H9 (cell line): ENCODE measurements around the gene HIPK2. TPM values are rescaled to one million over a fixed set of nuclear protein-coding genes. Genes with fewer than 3 reads are reported as not detected.

Experiments
- DNase-seq: peaks from one replicate; pipeline ENCODE4 v3.0.0-alpha.2; 2017
- H2AFZ ChIP-seq: one replicate; pipeline ENCODE4 v1.6.1; 2013; ENCODE audit warnings: mild to moderate bottlenecking, low read length, control low read depth, moderate library complexity
- H2AK5ac ChIP-seq: 2 replicates; pipeline ENCODE4 v1.6.1; 2013; ENCODE audit warnings: low read length, control low read depth, mixed read lengths; ENCODE audit not compliant: insufficient read length
- H2BK120ac ChIP-seq: one replicate; pipeline ENCODE4 v1.6.1; 2013; ENCODE audit warnings: low read depth, mild to moderate bottlenecking, low read length, control low read depth, inconsistent platforms; ENCODE audit not compliant: poor library complexity, severe bottlenecking
- H2BK12ac ChIP-seq: 2 replicates; pipeline ENCODE4 v1.6.1; 2013; ENCODE audit warnings: low read length, control low read depth, mixed read lengths, low read depth; ENCODE audit not compliant: insufficient read length
- H2BK15ac ChIP-seq: 2 replicates; pipeline ENCODE4 v1.6.1; 2013; ENCODE audit warnings: low read depth, low read length, control low read depth
- H2BK20ac ChIP-seq: one replicate; pipeline ENCODE4 v1.6.1; 2013; ENCODE audit warnings: low read depth, mild to moderate bottlenecking, low read length, control low read depth, inconsistent platforms; ENCODE audit not compliant: poor library complexity, severe bottlenecking
- H2BK5ac ChIP-seq: 2 replicates; pipeline ENCODE4 v1.6.1; 2013; ENCODE audit warnings: low read length, control low read depth, mixed read lengths; ENCODE audit not compliant: insufficient read length
- H3K14ac ChIP-seq: 2 replicates; pipeline ENCODE4 v1.6.1; 2013; ENCODE audit warnings: low read length, control low read depth; ENCODE audit not compliant: insufficient read depth
- H3K18ac ChIP-seq: 2 replicates; pipeline ENCODE4 v1.6.1; 2013; ENCODE audit warnings: low read depth, mild to moderate bottlenecking, mixed read lengths, low read length, control low read depth; ENCODE audit not compliant: insufficient read length
- H3K23ac ChIP-seq: 2 replicates; pipeline ENCODE4 v1.6.1; 2013; ENCODE audit warnings: low read length, control low read depth, mixed read lengths, low read depth; ENCODE audit not compliant: insufficient read length
- H3K23me2 ChIP-seq: 2 replicates; pipeline ENCODE4 v1.6.1; 2013; ENCODE audit warnings: low read depth, mild to moderate bottlenecking, mixed read lengths, low read length, control low read depth; ENCODE audit not compliant: insufficient read length, poor library complexity, severe bottlenecking
- H3K27ac ChIP-seq: 2 replicates; pipeline ENCODE4 v1.5.1; 2013; ENCODE audit warnings: low read length, control low read depth, mixed read lengths, low read depth; ENCODE audit not compliant: insufficient read length
- H3K27me3 ChIP-seq: 2 replicates; pipeline ENCODE4 v1.6.1; 2013; ENCODE audit warnings: low read length, control low read depth, inconsistent platforms; ENCODE audit not compliant: insufficient read depth
- H3K4ac ChIP-seq: 2 replicates; pipeline ENCODE4 v1.6.1; 2013; ENCODE audit warnings: low read depth, mild to moderate bottlenecking, control low read depth, inconsistent platforms, low read length, moderate library complexity
- H3K4me1 ChIP-seq: 2 replicates; pipeline ENCODE4 v1.6.1; 2013; ENCODE audit warnings: low read length, control low read depth, inconsistent platforms; ENCODE audit not compliant: insufficient read depth
- H3K4me2 ChIP-seq: 2 replicates; pipeline ENCODE4 v1.6.1; 2013; ENCODE audit warnings: low read length, control low read depth, mixed read lengths; ENCODE audit not compliant: insufficient read length, insufficient read depth
- H3K56ac ChIP-seq: 2 replicates; pipeline ENCODE4 v1.6.1; 2013; ENCODE audit warnings: low read depth, mild to moderate bottlenecking, mixed read lengths, low read length, control low read depth; ENCODE audit not compliant: insufficient read length
- H3K79me1 ChIP-seq: 2 replicates; pipeline ENCODE4 v1.6.1; 2013; ENCODE audit warnings: low read depth, mild to moderate bottlenecking, moderate library complexity, low read length, control low read depth, inconsistent platforms; ENCODE audit not compliant: insufficient read depth, poor library complexity, severe bottlenecking
- H3K79me2 ChIP-seq: 2 replicates; pipeline ENCODE4 v1.6.1; 2013; ENCODE audit warnings: low read length, control low read depth, inconsistent platforms; ENCODE audit not compliant: insufficient read depth
- H3K9ac ChIP-seq: 2 replicates; pipeline ENCODE4 v1.6.1; 2013; ENCODE audit warnings: low read length, control low read depth, mixed read lengths; ENCODE audit not compliant: insufficient read length; ENCODE audit errors: extremely low read depth
- H3K9me3 ChIP-seq: one replicate; pipeline ENCODE4 v1.6.1; 2013; ENCODE audit warnings: low read depth, low read length, inconsistent platforms; ENCODE audit not compliant: control insufficient read depth
- H3T11ph ChIP-seq: one replicate; pipeline ENCODE4 v1.6.1; 2013; ENCODE audit warnings: mild to moderate bottlenecking, low read length, control low read depth, inconsistent platforms
- H4K20me1 ChIP-seq: one replicate; pipeline ENCODE4 v1.6.1; 2013; ENCODE audit not compliant: control insufficient read depth, insufficient read length, insufficient read depth
- H4K5ac ChIP-seq: 2 replicates; pipeline ENCODE4 v1.6.1; 2013; ENCODE audit warnings: low read depth, mild to moderate bottlenecking, mixed read lengths, low read length, control low read depth; ENCODE audit not compliant: insufficient read length
- H4K8ac ChIP-seq: replicated peaks from 2 replicates; pipeline ENCODE4 v1.6.1; 2013; ENCODE audit warnings: low read length, control low read depth, mixed read lengths, low read depth; ENCODE audit not compliant: insufficient read length
- H4K91ac ChIP-seq: 2 replicates; pipeline ENCODE4 v1.6.1; 2013; ENCODE audit warnings: low read depth, mild to moderate bottlenecking, moderate library complexity, mixed read lengths, low read length, control low read depth; ENCODE audit not compliant: insufficient read length
- H3K27ac Mint-ChIP-seq, 3 experiments: 2 replicates in 2 of 3; 3 replicates in 1 of 3; pipeline ENCODE4 v1.8.0; 2020 to 2021; ENCODE audit warnings: mixed read lengths in 3 of 3, mild to moderate bottlenecking in 1 of 3, moderate library complexity in 1 of 3
- H3K27me3 Mint-ChIP-seq: 2 replicates; pipeline ENCODE4 v1.8.0; 2021; ENCODE audit warnings: low read depth, mild to moderate bottlenecking, moderate library complexity, mixed read lengths
- H3K36me3 Mint-ChIP-seq, 3 experiments: 2 replicates in 2 of 3; 3 replicates in 1 of 3; pipeline ENCODE4 v1.8.0; 2020 to 2021; ENCODE audit warnings: low read depth in 3 of 3, mixed read lengths in 3 of 3; ENCODE audit not compliant: insufficient read depth in 1 of 3
- H3K4me1 Mint-ChIP-seq, 2 experiments: 2 replicates each; pipeline ENCODE4 v1.8.0; 2020; ENCODE audit warnings: mixed read lengths in 2 of 2
- H3K4me3 Mint-ChIP-seq, 2 experiments: 2 replicates in 1 of 2; 3 replicates in 1 of 2; pipeline ENCODE4 v1.8.0; 2020 to 2021; ENCODE audit warnings: mild to moderate bottlenecking in 2 of 2, mixed read lengths in 2 of 2, moderate library complexity in 1 of 2
- H3K9me3 Mint-ChIP-seq, 2 experiments: 2 replicates in 1 of 2; 3 replicates in 1 of 2; pipeline ENCODE4 v1.8.0; 2020; ENCODE audit warnings: mild to moderate bottlenecking in 2 of 2, mixed read lengths in 2 of 2, moderate library complexity in 1 of 2
- CTCF ChIP-seq: fragments of 200-600 bp; sonication (generic); conservative IDR thresholded peaks from 3 replicates; pipeline ENCODE4 v1.8.0; 2021; ENCODE audit warnings: antibody characterized with exemption, mild to moderate bottlenecking
- WGBS: extraction: QIAGEN DNeasy Blood & Tissue Kit; methylation state at CpG from one replicate; pipeline ENCODE4 v1.1.7; 2013; ENCODE audit warnings: missing lambda C conversion rate, low lambda C conversion rate, mixed read lengths; ENCODE audit not compliant: insufficient read length; ENCODE audit errors: extremely low coverage; 5-methylcytosine and 5-hydroxymethylcytosine counted together
- total RNA-seq: library from RNA; stranded (reverse); gene quantifications from 2 replicates; pipeline ENCODE4 v1.2.1, GENCODE V29; 2021

HIPK2 gene
- total RNA-seq, 1 experiment from 2014 or later: 21.9 TPM

DNA sequence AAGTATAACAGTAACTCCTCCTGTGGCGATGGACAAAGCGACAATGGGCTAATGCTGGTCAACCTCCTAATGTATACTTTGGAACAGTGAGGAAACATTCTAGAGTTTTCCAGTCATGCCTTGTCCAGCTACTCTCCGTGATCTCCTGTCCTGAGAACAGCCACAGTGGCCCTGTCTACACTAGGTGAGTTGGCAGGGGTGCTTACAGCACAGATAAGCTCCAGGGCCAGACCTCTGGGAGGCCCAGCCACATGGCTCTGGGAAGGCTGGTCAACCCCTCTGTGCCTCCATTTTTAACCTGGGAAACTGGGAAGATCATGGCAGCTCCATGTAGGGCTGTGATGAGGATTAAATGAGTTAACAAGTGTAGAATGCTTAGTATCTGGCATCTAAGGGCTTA is 197.4 kb downstream of the HIPK2 start:
- no CpG with 5 or more reads among the region's 3 CpGs for WGBS
- TF ChIP-seq CTCF: no peak
- no peak overlapping the region for H2AK5ac ChIP-seq
- H4K8ac ChIP-seq: no peak overlapping the region
- no peak overlapping the region for H3K14ac ChIP-seq
- Mint-ChIP-seq H3K27ac (no peak overlapping the region), H3K36me3 (peaks cover 0 to 3% (median 0%) of the 10 kb centered on the region in 3 experiments; a peak in 3 of 7 replicates), H3K4me3 (no peak overlapping the region; a peak in 1 of 5 replicates), H3K4me1 (no peaks in the 10 kb centered on the region), H3K27me3 (no peaks in the 10 kb centered on the region), H3K9me3 (no peaks in the 10 kb centered on the region)
- no peak overlapping the region for H3K4me2 ChIP-seq
- H3K18ac ChIP-seq: no peak overlapping the region
- H2BK5ac ChIP-seq: no peak overlapping the region
- H4K5ac ChIP-seq: no peak overlapping the region
- no peaks in the 10 kb centered on the region for H3K27me3 ChIP-seq
- H2BK120ac ChIP-seq: no peak overlapping the region
- H3K79me1 ChIP-seq: no peaks in the 10 kb centered on the region
- no peak overlapping the region for H3K27ac ChIP-seq
- H2BK20ac ChIP-seq: no peak overlapping the region
- no peak overlapping the region for H2BK12ac ChIP-seq
- no peak overlapping the region for H3K9ac ChIP-seq
- H2BK15ac ChIP-seq: no peak overlapping the region
- DNase-seq: no peak
- no peaks in the 10 kb centered on the region for H3K9me3 ChIP-seq
- no peaks in the 10 kb centered on the region for H3K79me2 ChIP-seq
- H4K20me1 ChIP-seq: no peaks in the 10 kb centered on the region
- H3K23me2 ChIP-seq: no peaks in the 10 kb centered on the region
- H3T11ph ChIP-seq: no peak overlapping the region
- H3K23ac ChIP-seq: no peak overlapping the region
- no peak overlapping the region for H2AFZ ChIP-seq
- no peak overlapping the region for H4K91ac ChIP-seq
- no peak overlapping the region for H3K56ac ChIP-seq
- H3K4ac ChIP-seq: no peak overlapping the region
- H3K4me1 ChIP-seq: no peaks in the 10 kb centered on the region
